HepG2 (cell line): ENCODE results near the gene FGFR3. TPM values are rescaled to one million over a fixed set of nuclear protein-coding genes. Genes with fewer than 3 reads are reported as not detected.

Source experiments
- ATAC-seq: fragments of 200-7000 bp; cut with Tn5 transposase; 3 replicates; pipeline ENCODE4 v1.9.1; 2020; ENCODE audit warnings: mild to moderate bottlenecking, moderate library complexity
- BruUV-seq: library from RNA; stranded (reverse); fragments of 400-500 nt; replicated peaks from 2 replicates; lab custom pipeline; 2021; lab: Mats Ljungman, UMichigan
- CTCF ChIA-PET: fragments of 300-600 bp; formaldehyde crosslinking; extraction: SDS; loops from one replicate; lab custom pipeline; 2021; ENCODE audit warnings: low total read pairs, inconsistent platforms, low intra/inter-chr PET ratio; lab: Yijun Ruan, JAX
- POLR2A ChIA-PET: fragments of 350-600 bp; sonication (Branson Sonifier 250); formaldehyde crosslinking; loops from one replicate; lab custom pipeline; 2020; ENCODE audit warnings: antibody characterized with exemption, inconsistent platforms; lab: Yijun Ruan, JAX
- DNase-seq: peaks from one replicate; pipeline ENCODE4 v3.0.0-alpha.2; 2015; ENCODE audit warnings: low spot score
- FAIRE-seq: peaks from 3 replicates; lab custom pipeline; 2011; peaks lifted over from hg19 to GRCh38; lab: Jason Lieb, UNC
- H2AFZ ChIP-seq: one replicate; pipeline ENCODE4 v1.6.1; 2011; ENCODE audit warnings: low read length, inconsistent platforms
- H3K27ac ChIP-seq: fragments of 300-600 bp; 3 replicates; pipeline ENCODE4 v1.8.0; 2011; ENCODE audit warnings: mixed run types, mild to moderate bottlenecking, mixed read lengths, low read length, inconsistent platforms; ENCODE audit not compliant: insufficient read depth; ENCODE audit errors: extremely low read length
- H3K27me3 ChIP-seq, 2 experiments: fragments of 200-600 bp in 1 of 2; 2 replicates in 1 of 2; 3 replicates in 1 of 2; pipeline versions ENCODE4 v1.6.0 to v1.8.0; 2011; ENCODE audit warnings: low read length in 2 of 2, mild to moderate bottlenecking in 2 of 2, moderate library complexity in 2 of 2, inconsistent platforms in 1 of 2; ENCODE audit not compliant: insufficient read depth in 2 of 2, control insufficient read depth in 1 of 2
- H3K36me3 ChIP-seq, 2 experiments: fragments of 200-600 bp in 1 of 2; replicated peaks in 1 of 2; 2 replicates in 1 of 2; 3 replicates in 1 of 2; pipeline versions ENCODE4 v1.5.1 to v1.8.0; 2011; ENCODE audit warnings: low read length in 2 of 2, inconsistent platforms in 1 of 2; ENCODE audit not compliant: insufficient read depth in 2 of 2, control insufficient read depth in 1 of 2
- H3K4me1 ChIP-seq: 2 replicates; pipeline ENCODE4 v1.5.1; 2012; ENCODE audit warnings: low read length, inconsistent platforms; ENCODE audit not compliant: insufficient read depth
- H3K4me2 ChIP-seq: 2 replicates; pipeline ENCODE4 v1.6.0; 2011; ENCODE audit warnings: low read depth, low read length, inconsistent platforms
- H3K4me3 ChIP-seq, 3 experiments: fragments of 200-600 bp in 1 of 3; sonication (generic), shearing (Covaris generic) in 1 of 3; replicated peaks in 1 of 3; 2 replicates each; pipeline ENCODE4 v1.5.1; 2011 to 2016; ENCODE audit warnings: low read length in 3 of 3, inconsistent platforms in 2 of 3, low read depth in 2 of 3, mild to moderate bottlenecking in 2 of 3, control low read depth in 1 of 3, mixed read lengths in 1 of 3; ENCODE audit not compliant: insufficient read depth in 1 of 3
- H3K79me2 ChIP-seq: one replicate; pipeline ENCODE4 v1.6.1; 2011; ENCODE audit warnings: low read length, inconsistent platforms; ENCODE audit not compliant: insufficient read depth
- H3K9ac ChIP-seq: 2 replicates; pipeline ENCODE4 v1.6.0; 2011; ENCODE audit warnings: mild to moderate bottlenecking, low read depth, low read length, inconsistent platforms; ENCODE audit not compliant: insufficient read depth
- H3K9me3 ChIP-seq: 2 replicates; pipeline ENCODE4 v1.5.1; 2012; ENCODE audit warnings: mild to moderate bottlenecking, low read length
- H4K20me1 ChIP-seq: 2 replicates; pipeline ENCODE4 v1.6.0; 2011; ENCODE audit warnings: inconsistent platforms, mild to moderate bottlenecking, low read length, moderate library complexity; ENCODE audit not compliant: insufficient read depth
- BORCS8-MEF2B ChIP-seq: sonication (generic); formaldehyde crosslinking; IDR thresholded peaks from 2 replicates; pipeline ENCODE4 v1.8.0; 2022; ENCODE audit warnings: mild to moderate bottlenecking, missing genetic modification reagents
- CCDC6 ChIP-seq: sonication (generic); formaldehyde crosslinking; IDR thresholded peaks from 2 replicates; pipeline ENCODE4 v1.8.1; 2022; ENCODE audit warnings: mild to moderate bottlenecking, missing genetic modification reagents, moderate library complexity
- ERF ChIP-seq: IDR thresholded peaks from 2 replicates; pipeline ENCODE4 v1.6.1; 2018; ENCODE audit warnings: missing biosample characterization, missing genetic modification reagents
- NRL ChIP-seq: sonication (generic); formaldehyde crosslinking; IDR thresholded peaks from 2 replicates; pipeline ENCODE4 v1.5.0; 2020; ENCODE audit warnings: missing genetic modification reagents, mild to moderate bottlenecking, moderate library complexity, borderline replicate concordance
- PCBP1 ChIP-seq: fragments of 200-400 bp; formaldehyde crosslinking; IDR thresholded peaks from 2 replicates; pipeline ENCODE4 v1.6.1; 2017; ENCODE audit warnings: mild to moderate bottlenecking, low read depth, low read length, borderline replicate concordance
- ZC3H4 ChIP-seq: sonication (generic); formaldehyde crosslinking; IDR thresholded peaks from 2 replicates; pipeline ENCODE4 v1.4.0; 2020; ENCODE audit warnings: missing genetic modification reagents, borderline replicate concordance
- ZSCAN31 ChIP-seq: sonication (generic); formaldehyde crosslinking; IDR thresholded peaks from 2 replicates; pipeline ENCODE4 v1.5.0; 2020; ENCODE audit warnings: low read depth, mild to moderate bottlenecking, missing genetic modification reagents
- WGBS: methylation state at CpG from one replicate; pipeline ENCODE4 v1.1.6; 2017; ENCODE audit warnings: low lambda C conversion rate; 5-methylcytosine and 5-hydroxymethylcytosine counted together
- in situ Hi-C: cut with HindIII; loops from 2 replicates; pipeline ENCODE4 v1.10.0; 2017; ENCODE audit warnings: low pct_unique_long_range_greater_than_20kb; ENCODE audit not compliant: extremely low pct_ligation_motif_present
- intact Hi-C: fragments of 100-400 bp; cut with micrococcal nuclease; formaldehyde crosslinking; loops from one replicate; pipeline ENCODE4 v1.10.0; 2022; ENCODE audit not compliant: unreplicated experiment
- polyA plus RNA-seq, 8 experiments: library from polyadenylated mRNA; depleted of rRNA in 3 of 8; stranded (reverse) in 7 of 8; unstranded in 1 of 8; fragments of >200 nt; fragmentation: Illumina TruSeq in 4 of 8; extraction: Trizol in 4 of 8; gene quantifications; 2 replicates each; pipeline versions ENCODE4 v1.2.1 to v1.2.3, GENCODE V29; 2011 to 2016; ENCODE audit warnings: low read depth in 4 of 8, missing spikeins in 1 of 8, mixed read lengths in 1 of 8; ENCODE audit not compliant: insufficient read depth in 1 of 8
- total RNA-seq, 5 experiments: library from RNA; depleted of rRNA; stranded (reverse); fragments of >200 nt; fragmentation: Illumina TruSeq; extraction: Trizol; gene quantifications; 2 replicates each; pipeline ENCODE4 v1.2.3, GENCODE V29; 2016; ENCODE audit warnings: low read depth in 1 of 5
- TF ChIP-seq, protein P1 (sequence below): sonication (generic); formaldehyde crosslinking; IDR thresholded peaks from 2 replicates; pipeline ENCODE4 v1.5.1; 2020; ENCODE audit warnings: mild to moderate bottlenecking, missing genetic modification reagents, borderline replicate concordance
- TF ChIP-seq, protein P2 (sequence below): sonication (generic); formaldehyde crosslinking; IDR thresholded peaks from 2 replicates; pipeline ENCODE4 v1.4.0; 2020; ENCODE audit warnings: missing genetic modification reagents, borderline replicate concordance
- TF ChIP-seq, protein P3 (sequence below): sonication (generic); formaldehyde crosslinking; IDR thresholded peaks from 2 replicates; pipeline ENCODE4 v1.4.0; 2020; ENCODE audit warnings: missing genetic modification reagents
- TF ChIP-seq, protein P4 (sequence below): sonication (generic); formaldehyde crosslinking; IDR thresholded peaks from 2 replicates; pipeline ENCODE4 v1.4.0; 2020; ENCODE audit warnings: missing genetic modification reagents

The FGFR3 gene
- total and polyA plus RNA-seq, 2 of the 13 experiments (the other 11 are each of a cell fraction or from before 2014, with no cell fraction given): 103 to 109 TPM

DNA sequence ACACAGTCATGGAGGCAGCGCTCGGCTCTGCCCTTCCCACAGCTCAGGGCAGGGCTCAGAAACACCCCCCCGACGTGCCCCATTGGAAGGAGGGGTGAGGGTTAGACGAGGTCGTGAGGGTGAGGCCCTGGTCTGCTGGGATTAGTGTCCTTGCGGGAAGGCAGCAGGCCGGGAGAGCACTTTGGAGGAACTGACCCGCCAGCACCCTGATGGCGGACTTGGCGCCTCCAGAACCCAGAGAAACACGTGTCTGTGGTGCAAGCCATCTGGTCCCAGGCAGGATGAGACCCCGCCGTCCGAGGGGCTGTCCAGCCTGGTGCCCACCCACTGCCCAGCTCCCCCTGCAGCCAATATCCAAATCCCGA lies 45.5 kb upstream of the FGFR3 start:
- Histone ChIP-seq H3K9me3 (no peaks in the 10 kb centered on the region), H3K79me2 (no peaks in the 10 kb centered on the region), H4K20me1 (no peaks in the 10 kb centered on the region), H3K4me3 (peak overlapping the region in 2 of 3 experiments; percentile 67 to 75; a peak in 4 of 6 replicates), H3K27me3 (no peaks in the 10 kb centered on the region; a peak in 1 of 5 replicates), H3K27ac (peak overlapping the region; percentile 76), H3K4me1 (peaks cover 81% of the 10 kb centered on the region), H3K4me2 (peak overlapping the region; percentile 98), H3K36me3 (peaks cover 9% of the 10 kb centered on the region in 2 experiments; a peak in 3 of 5 replicates), H2AFZ (no peak overlapping the region), H3K9ac (peak overlapping the region; percentile 74)
- DNase-seq (no peak), FAIRE-seq (no peak), ATAC-seq (peak; percentile 0; the same call in 1 of the 3 replicates)
- 40% methylated on average over 6 of the region's 16 CpGs for WGBS
- in situ Hi-C loops: no loop called here
- CTCF ChIA-PET: interaction anchor here (1.4 to 7.5 kb wide), 2 partner anchors 21 to 62 kb away, joined by 5 to 179 read pairs; no protein-coding TSS in a partner anchor
- intact Hi-C loops: loop anchor here (2.0 to 5.0 kb wide), 3 partner anchors 19 to 165 kb away; no protein-coding TSS in a partner anchor
- POLR2A ChIA-PET: interaction anchor here (0.5 to 5.7 kb wide), 21 partner anchors 12 to 163 kb away, joined by 3 to 47 read pairs (median 5); partner anchors contain the start of genes FGFR3, LETM1, TACC3 and TMEM129
- BruUV-seq: no TSS peak
- TF ChIP-seq, protein P1, sequence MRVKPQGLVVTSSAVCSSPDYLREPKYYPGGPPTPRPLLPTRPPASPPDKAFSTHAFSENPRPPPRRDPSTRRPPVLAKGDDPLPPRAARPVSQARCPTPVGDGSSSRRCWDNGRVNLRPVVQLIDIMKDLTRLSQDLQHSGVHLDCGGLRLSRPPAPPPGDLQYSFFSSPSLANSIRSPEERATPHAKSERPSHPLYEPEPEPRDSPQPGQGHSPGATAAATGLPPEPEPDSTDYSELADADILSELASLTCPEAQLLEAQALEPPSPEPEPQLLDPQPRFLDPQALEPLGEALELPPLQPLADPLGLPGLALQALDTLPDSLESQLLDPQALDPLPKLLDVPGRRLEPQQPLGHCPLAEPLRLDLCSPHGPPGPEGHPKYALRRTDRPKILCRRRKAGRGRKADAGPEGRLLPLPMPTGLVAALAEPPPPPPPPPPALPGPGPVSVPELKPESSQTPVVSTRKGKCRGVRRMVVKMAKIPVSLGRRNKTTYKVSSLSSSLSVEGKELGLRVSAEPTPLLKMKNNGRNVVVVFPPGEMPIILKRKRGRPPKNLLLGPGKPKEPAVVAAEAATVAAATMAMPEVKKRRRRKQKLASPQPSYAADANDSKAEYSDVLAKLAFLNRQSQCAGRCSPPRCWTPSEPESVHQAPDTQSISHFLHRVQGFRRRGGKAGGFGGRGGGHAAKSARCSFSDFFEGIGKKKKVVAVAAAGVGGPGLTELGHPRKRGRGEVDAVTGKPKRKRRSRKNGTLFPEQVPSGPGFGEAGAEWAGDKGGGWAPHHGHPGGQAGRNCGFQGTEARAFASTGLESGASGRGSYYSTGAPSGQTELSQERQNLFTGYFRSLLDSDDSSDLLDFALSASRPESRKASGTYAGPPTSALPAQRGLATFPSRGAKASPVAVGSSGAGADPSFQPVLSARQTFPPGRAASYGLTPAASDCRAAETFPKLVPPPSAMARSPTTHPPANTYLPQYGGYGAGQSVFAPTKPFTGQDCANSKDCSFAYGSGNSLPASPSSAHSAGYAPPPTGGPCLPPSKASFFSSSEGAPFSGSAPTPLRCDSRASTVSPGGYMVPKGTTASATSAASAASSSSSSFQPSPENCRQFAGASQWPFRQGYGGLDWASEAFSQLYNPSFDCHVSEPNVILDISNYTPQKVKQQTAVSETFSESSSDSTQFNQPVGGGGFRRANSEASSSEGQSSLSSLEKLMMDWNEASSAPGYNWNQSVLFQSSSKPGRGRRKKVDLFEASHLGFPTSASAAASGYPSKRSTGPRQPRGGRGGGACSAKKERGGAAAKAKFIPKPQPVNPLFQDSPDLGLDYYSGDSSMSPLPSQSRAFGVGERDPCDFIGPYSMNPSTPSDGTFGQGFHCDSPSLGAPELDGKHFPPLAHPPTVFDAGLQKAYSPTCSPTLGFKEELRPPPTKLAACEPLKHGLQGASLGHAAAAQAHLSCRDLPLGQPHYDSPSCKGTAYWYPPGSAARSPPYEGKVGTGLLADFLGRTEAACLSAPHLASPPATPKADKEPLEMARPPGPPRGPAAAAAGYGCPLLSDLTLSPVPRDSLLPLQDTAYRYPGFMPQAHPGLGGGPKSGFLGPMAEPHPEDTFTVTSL (CRISPR knock-in tag): peak; percentile 27; the same call in 1 of the 2 replicates
- peak; percentile 1; the same call in 1 of the 2 replicates for TF ChIP-seq ERF (CRISPR knock-in tag)
- no peak for TF ChIP-seq BORCS8-MEF2B (CRISPR knock-in tag)
- TF ChIP-seq, protein P2, sequence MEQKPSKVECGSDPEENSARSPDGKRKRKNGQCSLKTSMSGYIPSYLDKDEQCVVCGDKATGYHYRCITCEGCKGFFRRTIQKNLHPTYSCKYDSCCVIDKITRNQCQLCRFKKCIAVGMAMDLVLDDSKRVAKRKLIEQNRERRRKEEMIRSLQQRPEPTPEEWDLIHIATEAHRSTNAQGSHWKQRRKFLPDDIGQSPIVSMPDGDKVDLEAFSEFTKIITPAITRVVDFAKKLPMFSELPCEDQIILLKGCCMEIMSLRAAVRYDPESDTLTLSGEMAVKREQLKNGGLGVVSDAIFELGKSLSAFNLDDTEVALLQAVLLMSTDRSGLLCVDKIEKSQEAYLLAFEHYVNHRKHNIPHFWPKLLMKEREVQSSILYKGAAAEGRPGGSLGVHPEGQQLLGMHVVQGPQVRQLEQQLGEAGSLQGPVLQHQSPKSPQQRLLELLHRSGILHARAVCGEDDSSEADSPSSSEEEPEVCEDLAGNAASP (CRISPR knock-in tag): peak; percentile 96; the same call in 1 of the 2 replicates
- TF ChIP-seq, protein P3, sequence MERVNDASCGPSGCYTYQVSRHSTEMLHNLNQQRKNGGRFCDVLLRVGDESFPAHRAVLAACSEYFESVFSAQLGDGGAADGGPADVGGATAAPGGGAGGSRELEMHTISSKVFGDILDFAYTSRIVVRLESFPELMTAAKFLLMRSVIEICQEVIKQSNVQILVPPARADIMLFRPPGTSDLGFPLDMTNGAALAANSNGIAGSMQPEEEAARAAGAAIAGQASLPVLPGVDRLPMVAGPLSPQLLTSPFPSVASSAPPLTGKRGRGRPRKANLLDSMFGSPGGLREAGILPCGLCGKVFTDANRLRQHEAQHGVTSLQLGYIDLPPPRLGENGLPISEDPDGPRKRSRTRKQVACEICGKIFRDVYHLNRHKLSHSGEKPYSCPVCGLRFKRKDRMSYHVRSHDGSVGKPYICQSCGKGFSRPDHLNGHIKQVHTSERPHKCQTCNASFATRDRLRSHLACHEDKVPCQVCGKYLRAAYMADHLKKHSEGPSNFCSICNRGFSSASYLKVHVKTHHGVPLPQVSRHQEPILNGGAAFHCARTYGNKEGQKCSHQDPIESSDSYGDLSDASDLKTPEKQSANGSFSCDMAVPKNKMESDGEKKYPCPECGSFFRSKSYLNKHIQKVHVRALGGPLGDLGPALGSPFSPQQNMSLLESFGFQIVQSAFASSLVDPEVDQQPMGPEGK: 0 out of 2 replicates have a peak, but pooled peaks have one; percentile 51
- no peak for TF ChIP-seq CCDC6
- TF ChIP-seq ZC3H4 (CRISPR knock-in tag): 0 out of 2 replicates have a peak, but pooled peaks have one; percentile 55
- no peak for TF ChIP-seq NRL (CRISPR knock-in tag)
- TF ChIP-seq PCBP1: peak; percentile 64; the same call in 1 of the 2 replicates
- TF ChIP-seq, protein P4, sequence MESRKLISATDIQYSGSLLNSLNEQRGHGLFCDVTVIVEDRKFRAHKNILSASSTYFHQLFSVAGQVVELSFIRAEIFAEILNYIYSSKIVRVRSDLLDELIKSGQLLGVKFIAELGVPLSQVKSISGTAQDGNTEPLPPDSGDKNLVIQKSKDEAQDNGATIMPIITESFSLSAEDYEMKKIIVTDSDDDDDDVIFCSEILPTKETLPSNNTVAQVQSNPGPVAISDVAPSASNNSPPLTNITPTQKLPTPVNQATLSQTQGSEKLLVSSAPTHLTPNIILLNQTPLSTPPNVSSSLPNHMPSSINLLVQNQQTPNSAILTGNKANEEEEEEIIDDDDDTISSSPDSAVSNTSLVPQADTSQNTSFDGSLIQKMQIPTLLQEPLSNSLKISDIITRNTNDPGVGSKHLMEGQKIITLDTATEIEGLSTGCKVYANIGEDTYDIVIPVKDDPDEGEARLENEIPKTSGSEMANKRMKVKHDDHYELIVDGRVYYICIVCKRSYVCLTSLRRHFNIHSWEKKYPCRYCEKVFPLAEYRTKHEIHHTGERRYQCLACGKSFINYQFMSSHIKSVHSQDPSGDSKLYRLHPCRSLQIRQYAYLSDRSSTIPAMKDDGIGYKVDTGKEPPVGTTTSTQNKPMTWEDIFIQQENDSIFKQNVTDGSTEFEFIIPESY (CRISPR knock-in tag): peak; percentile 99
- TF ChIP-seq ZSCAN31 (CRISPR knock-in tag): 0 out of 2 replicates have a peak, but pooled peaks have one; percentile 2
